Endometrial microvascular endothelial cells (primary cell): Measurements from ENCODE around the gene ARL8A. TPM values are rescaled to one million over a fixed set of nuclear protein-coding genes. Genes with fewer than 3 reads are reported as not detected.
"Not testable (repeated sequence)": the region's sequence is repeated elsewhere in the genome, so short reads cannot be mapped to it uniquely, and the experiment has no call there.

ENCODE experiments used
- in situ Hi-C: cut with HindIII; loops from 2 replicates; pipeline ENCODE4 v1.10.0; 2017; ENCODE audit warnings: low sequenced_read_pairs, low pct_unique_long_range_greater_than_20kb; ENCODE audit errors: inconsistent ontology term
- total RNA-seq: library from RNA; depleted of rRNA; stranded (reverse); fragments of >200 nt; gene quantifications from one replicate; pipeline ENCODE4 v1.2.3, GENCODE V29; 2015; ENCODE audit errors: inconsistent ontology term

ARL8A gene
- total RNA-seq, result 30.5 TPM

DNA sequence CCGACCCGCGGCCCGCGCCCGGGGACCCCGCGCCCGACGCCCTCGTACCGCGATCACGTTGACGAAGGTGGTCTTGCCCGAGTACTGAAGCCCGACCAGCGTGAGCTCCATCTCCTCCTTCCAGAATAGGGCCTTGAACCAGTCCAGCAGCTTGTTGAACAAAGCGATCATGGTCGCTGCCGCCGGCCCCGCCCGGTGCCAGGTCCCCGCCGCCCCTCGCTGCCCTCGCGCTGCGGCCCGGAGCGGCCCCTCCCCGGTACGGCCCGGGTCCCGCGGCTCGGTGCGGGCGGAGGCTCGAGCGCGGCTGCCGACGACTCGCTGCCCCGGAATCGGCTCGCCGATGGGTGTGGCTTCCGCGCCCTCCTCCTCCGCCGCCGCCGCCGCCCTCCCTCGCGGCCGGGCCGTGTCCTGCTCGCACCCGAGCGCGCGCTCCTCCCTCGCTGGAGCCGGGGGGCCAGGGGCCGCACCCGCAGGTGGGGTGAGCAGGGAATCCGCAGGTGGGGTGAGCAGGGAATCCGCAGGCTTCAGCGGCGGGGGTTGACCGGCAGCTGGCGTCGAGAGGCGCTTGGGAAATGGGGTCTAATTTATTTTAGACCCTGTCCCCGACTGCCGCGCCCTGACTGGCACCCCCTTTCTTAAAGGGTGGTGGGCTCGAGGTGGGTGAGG lies at the start of gene ARL8A:
Gene ARL8A, minus strand, starts transcription at position 336 of the 666 bp plus-strand sequence. Its CDS starts 165 bp downstream, at position 171.
- in situ Hi-C loops, result no loop called here

DNA sequence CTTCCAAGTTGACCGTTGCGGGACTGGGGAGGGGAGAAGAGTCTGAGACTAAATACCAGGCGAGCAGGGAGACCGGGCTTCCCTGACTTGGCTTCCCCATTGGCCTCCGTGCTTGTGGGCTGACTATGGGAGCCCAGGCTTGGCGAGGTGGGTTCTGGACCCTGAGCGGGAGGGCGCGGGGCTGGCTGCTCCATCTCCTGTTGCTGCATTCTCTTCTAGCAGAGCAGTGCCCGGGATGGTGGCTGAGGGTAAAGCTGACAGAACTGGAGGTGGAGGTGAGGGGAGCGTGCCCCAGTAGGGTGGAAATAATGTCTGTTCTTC lies 49.8 kb upstream of the ARL8A start:
- in situ Hi-C loops, result no loop called here

DNA sequence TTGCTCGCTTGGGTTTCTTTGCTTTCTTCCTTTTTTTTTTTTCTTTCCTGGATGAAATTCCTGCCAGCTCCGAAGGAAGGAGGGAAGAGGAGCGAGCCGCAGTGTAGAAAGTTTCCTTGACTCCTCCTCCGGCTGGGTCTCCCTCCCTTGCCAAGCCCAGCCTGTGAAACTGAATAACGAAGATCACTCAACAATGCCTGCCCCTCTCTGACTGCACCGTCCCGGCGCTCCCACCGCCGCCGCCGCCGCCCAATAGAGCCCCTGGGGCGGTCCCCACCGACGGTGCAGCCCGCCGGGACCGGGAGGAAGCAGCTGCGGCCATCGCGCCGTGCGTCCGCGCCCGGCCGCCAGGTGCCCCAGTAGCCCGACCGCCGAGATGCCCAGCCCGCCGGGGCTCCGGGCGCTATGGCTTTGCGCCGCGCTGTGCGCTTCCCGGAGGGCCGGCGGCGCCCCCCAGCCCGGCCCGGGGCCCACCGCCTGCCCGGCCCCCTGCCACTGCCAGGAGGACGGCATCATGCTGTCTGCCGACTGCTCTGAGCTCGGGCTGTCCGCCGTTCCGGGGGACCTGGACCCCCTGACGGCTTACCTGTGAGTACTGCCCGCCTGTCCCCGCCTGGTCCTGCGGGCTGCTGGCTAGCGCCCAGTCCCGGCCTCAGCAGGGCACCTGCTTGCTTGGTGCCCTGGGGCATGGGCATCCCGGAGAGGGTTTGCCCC lies 49.2 kb upstream of the ARL8A start, which contains the start of gene LGR6:
Gene LGR6, plus strand, starts transcription at position 186 of the 714 bp plus-strand sequence. Its CDS starts 191 bp downstream, at position 377.
- in situ Hi-C loops, result no loop called here

DNA sequence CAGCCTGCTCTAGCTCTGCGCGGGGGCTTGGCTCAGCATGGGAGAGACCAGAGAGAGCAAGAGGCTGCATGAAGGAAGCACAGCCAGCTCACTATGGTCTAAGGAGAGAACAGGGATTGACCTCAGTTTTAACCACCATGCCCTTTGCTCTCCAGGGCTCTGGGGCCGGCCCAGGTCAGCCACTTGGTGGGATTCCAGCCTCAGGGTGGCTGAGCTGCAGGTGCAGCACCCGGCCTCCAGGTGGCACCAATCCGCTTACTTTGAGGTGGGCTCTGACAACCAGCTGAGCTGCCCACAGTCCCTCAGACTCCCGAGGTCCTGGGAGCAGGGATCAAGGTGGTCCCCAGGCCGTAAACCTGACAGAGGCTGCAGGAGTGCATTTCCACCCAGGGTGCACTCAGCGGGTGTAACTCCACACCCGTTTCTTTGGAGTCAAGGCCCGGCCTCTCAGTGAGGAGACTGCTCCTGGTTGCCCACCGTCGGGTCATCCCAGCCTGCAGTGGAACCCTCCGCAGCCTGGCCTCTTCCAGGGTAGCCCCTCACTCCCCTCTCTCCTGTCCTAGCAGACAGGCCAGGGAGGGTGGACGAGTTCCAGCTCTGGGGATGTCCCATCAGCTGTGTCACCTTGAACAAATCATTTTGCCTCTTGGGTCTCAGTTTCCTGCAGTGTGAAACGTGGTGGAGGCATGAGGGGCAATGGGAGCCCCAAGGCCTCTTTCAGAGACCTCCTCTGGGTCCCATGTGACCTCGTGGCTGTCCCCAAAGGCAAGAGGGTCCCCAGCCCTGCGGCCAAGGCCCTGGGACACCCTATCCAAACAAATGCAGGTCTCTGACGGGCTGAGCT lies 48.5 kb upstream of the ARL8A start:
- in situ Hi-C loops, result no loop called here

DNA sequence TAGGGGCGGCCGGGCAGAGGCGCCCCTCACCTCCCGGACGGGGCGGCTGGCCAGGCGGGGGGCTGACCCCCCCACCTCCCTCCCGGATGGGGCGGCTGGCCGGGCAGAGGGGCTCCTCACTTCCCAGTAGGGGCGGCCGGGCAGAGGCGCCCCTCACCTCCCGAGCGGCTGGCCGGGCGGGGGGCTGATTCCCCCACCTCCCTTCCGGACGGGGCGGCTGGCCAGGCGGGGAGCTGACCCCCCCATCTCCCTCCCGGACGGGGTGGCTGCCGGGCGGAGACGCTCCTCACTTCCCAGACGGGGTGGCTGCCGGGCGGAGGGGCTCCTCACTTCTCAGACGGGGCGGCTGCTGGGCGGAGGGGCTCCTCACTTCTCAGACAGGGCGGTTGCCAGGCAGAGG lies 46.9 kb upstream of the ARL8A start:
- in situ Hi-C loops, result not testable (repeated sequence)

DNA sequence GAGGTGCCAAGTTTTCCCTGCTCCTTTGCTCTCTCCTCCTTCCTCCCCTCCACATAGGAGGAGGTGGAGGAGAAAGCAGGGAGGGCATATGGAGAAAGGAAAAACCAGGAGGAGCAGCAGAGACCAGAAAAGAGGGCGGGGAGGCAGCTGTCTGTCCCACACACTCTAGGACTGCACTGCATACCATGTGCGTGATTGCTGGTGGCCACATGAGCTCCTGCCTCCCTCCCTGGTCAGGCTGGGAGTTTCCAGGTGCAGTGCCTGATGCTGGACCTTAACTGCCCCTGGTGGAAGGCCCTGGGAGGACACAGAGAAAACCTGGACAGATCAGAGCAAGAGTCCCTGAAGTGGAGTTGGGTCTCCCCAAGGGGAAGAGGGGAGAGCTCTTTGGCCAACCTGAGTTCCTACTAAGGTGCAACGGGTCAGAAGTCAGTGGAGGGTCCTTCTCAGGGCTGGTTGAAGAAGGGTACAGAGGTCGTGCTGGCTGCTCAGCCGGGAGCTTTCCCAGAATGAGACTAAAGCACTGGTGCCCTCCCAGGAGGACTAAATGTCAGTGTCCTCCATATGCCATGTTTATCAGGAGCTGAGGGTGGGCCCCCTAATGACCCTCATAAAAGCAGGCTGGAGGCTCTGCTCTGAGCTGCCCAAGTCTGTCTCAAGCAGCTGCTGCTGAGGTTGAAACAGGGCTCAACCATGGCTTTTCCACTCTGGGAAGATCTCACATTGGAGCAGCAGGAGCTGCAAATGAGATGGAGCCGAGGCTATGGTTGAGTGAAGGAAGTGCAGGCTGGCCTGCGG lies 45.6 kb upstream of the ARL8A start:
- in situ Hi-C loops, result no loop called here

DNA sequence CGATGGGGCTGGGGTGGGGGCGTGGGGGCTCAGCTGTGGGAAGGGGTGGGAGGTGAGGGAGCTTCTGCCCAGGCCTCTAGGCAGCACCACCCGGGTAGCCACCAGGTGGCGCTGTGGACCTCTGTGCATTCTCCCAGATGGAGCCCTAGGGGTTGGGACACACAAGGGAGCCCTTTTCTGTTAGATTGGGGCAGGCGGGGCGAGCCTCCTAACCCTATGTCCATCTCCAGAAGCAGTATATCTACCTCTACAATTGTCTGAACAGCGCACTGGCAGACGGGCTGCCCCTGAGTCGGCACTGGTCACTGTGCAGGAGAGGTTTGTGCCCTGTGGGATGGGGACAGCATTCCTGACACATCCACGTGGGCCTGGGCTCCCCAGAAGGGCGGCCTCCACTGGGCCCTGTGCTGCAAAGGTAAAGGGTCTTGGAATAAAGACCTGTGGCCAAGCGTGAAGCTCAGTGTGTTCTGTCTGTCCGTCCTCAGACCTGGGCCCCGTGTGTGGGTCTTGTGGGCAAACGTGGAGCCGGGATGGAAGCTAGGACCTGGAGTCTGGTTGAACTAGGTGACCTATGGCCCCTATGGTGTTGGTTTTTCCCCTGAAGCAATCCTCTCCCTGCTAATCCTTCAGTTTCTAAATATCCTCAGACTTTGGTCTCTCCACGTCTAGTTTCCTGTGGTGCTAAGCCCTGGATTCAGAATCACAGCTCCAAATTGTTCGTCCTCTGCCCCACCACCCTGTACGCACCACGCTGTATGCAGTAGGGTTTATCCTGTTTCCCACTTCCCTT lies 44.7 kb upstream of the ARL8A start:
- in situ Hi-C loops, result no loop called here

DNA sequence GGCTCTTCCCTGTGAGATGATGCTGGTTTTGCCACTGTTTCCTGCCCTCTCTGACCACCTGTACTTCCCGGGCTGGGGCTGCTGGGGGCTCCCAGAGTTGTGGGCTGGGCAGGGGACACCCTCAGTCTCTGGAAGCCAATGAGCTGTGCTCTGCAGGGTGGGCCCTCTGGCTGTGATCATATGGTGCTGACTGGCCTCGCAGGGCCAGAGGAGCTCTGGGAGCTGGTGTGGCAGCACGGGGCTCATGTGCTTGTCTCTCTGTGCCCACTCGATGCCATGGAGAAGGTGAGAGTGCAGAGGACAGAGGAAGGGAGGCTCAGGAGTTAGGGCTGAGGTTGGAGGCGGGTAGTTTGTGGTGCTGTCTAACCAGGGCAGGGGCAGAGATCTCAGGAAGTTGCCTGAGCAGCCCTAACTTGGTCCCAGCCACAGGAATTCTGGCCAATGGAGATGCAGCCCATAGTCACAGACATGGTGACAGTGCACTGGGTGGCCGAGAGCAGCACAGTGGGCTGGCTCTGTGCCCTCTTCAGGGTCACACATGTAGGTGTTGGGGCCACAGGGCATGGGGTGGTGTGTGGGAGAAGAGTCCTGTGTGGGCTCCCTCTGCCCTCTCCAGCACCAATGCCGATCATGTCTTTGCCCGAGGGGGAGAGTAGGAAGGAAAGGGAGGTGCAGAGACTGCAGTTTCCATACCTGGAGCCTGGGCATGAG lies 43.3 kb upstream of the ARL8A start:
- in situ Hi-C loops, result no loop called here

DNA sequence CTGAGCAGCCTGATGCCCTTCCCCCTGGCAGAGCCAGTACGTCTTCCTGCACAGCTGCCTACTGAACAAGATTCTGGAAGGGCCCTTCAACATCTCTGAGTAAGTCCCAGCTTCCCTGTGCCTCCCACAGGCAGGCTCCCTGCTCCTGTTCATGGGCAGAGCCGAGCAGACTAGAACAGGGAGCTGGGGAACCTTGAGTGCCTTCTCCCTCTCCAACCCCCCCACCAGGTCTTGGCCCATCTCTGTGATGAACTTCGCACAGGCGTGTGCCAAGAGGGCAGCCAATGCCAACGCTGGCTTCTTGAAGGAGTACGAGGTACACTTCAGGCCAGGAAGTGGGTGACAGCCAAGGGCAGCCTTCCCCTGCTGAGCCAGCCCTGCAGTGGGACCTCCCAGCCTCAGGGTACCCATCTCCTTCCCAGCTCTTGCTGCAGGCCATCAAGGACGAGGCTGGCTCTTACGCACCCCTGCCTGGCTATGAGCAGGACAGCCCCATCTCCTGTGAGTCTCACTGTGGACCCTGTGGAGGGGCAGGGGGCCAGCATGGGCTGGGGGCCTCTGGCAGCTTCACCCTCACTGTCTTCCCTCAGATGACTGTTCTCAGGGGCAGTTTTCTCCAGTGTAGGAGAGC lies 42.6 kb upstream of the ARL8A start:
- in situ Hi-C loops, result no loop called here

DNA sequence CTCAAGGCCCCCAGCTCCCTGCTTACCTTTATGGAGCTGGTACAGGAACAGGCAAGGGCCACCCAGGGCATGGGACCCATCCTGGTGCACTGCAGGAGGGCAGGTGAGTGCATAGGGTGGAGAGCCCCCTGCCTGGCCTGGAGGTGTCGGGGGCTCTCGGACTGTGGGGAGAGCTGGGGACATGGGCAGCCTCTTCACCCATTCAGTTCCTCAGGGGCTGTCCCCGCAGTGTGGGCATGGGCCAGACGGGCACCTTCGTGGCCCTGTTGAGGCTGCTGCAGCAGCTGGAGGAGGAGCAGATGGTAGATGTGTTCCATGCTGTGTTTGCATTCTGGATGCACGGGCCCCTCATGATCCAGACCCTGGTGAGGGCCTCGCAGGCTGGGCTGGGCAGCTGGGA lies 41.8 kb upstream of the ARL8A start:
- in situ Hi-C loops, result no loop called here

DNA sequence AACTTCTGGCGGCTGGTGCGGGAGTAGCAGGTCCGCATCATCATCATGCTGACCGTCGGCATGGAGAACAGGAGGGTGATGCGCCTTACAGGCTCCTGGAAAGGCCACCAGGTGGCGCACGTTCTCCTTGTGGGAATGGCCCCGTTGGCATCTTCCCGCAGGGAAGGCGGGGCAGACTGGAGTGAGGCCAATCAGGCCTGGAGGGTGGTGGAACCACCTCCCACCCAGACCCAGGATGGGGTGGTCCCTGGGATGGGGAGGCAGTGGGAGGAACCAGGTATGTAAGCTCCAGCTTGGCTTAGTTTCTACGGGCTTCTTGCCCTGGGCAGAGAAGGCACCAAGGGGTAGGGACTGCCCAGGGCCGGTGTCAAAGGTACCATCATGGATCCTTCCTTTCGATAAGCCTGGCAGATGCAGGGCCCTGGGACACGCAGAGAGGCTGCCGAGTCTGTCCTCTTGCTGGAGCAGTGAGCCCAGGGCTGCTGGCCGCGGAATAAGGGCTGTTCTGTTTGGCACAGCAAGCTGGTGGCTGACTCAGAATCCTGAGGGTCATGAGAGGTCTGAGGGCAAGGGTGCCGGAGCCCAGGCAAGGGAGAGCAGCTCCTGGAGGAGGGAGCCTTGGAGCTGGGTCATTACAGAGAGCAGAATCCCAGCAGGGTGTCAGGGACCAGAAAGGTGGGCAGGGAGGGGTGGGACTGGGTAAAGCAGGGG lies 40.4 kb upstream of the ARL8A start:
- in situ Hi-C loops, result no loop called here

DNA sequence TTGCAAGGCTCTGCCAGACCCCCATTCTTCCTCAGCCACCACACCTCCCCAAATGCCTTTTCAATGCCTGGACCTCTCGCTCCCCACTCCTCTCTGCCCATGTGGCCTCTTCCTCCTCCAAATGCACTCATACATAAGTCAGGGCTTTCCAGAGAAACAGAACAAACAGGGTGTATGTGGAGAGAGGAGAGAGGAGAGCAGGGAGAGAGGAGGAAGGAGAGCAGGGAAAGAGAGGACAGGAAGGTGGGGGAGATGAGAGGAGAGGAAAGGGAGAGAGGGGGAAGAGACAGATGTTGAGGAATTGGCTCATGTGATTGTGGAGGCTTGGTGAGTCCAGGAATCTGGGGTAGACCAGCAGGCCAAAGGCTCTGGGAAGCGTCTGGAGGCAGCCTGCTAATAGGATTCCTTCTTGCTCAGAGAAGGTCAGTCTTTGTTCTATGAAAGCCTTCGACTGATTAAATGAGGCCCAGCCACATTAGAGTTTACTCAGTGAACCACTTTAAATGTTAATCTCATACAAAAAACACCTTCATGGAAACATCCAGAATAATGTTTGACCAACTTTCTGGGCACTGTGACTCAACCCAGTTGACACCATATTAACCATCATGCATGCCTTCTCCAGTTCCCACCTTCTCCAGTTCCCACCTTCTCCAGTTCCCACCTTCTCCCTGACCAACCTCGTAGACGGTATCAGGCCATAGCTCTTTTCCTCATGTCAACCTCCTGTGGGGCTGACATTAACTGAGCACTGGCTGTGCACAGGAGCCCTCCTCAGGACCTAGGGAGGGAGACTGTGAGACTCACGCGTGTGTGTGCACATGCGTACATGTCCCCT lies 37.7 kb upstream of the ARL8A start:
- in situ Hi-C loops, result no loop called here

DNA sequence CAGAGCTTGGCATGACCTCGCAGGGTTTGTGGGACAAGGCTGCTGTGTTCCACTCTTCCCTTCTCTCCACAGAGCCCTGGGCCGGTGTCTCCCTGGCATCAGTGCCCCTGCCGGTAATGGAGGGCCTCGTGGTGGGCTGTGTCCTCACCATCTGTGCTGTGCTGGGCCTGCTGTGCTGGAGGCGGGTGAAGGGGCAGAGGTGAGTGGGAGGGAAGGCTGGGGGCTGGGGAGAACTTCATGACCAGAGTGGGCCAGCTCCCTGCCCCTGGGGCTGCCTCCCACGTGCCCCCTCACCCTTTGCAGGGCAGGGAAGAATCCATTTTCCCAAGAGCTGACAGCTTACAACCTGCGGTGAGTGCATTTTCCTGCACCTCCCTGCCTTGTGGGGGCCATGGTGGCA lies 37.0 kb upstream of the ARL8A start:
- in situ Hi-C loops, result no loop called here

DNA sequence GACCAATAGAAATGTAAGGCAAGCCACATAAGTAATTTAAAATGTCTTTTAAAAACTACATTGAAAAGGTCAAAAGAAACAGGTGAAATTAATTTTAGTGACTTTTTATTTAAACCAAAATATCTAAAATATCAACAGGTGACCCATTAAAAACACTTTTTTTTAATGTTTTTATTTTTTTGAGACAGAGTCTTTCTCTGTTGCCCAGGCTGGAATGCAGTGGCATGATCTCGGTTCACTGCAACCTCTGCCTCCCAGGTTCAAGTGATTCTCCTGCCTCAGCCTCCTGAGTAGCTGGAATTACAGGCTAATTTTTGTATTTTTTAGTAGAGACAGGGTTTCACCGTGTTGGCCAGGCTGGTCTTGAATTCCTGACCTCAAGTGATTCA lies 36.2 kb upstream of the ARL8A start:
- in situ Hi-C loops, result not testable (repeated sequence)

DNA sequence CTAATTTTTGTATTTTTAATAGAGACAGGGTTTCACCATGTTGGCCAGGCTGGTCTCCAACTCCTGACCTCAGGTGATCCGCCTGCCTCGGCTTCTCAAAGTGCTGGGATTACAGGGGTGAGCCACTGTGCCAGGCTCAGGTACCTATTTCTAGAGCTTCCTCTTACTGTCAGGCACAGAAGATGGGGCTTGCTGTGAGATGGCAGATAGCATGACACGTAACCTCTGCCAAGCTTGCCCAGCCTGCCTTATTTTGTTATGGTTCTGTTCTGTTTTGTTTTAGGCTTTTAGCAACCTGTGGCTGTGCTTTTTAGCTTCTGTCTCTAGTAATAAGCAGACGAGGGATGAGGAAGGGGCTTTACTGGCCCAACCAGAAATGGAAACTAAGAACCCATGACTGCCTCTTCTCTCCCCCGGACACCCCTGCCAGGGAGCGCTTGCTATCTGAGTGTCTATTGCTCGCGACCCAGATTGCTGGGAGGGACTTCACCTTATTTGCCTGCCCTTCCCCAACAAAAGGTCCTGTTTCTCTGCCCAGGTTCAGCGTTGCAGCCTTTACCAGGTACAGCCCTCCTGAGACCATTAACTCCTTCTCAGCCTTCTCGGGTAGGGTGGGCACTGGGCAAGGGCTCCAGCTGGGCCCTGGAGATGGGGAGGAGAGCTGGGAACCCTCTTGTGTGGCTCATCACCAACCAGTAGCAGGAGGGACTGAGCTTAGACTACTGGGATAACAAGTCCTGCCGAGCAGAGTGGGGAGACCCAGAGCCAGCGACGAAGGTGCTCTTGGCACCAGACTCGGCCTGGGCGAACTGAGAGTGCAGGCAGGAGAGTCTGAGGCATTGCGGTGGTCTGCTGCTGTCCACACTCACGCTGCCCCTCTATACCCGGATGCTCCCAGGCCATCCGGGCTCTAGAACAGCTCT lies 35.6 kb upstream of the ARL8A start:
- in situ Hi-C loops, result no loop called here
